GM10248 (cell line): ENCODE results near the gene HOXA6.

ENCODE experiments used
- CTCF ChIA-PET: fragments of 300-600 bp; sonication (Branson Sonifier 250); formaldehyde crosslinking; extraction: SDS; loops from one replicate; lab custom pipeline; 2021; ENCODE audit warnings: antibody characterized with exemption; lab: Yijun Ruan, JAX
- POLR2A ChIA-PET: fragments of 350-650 bp; sonication (Branson Sonifier 250); formaldehyde crosslinking; extraction: SDS; loops from one replicate; lab custom pipeline; 2020; ENCODE audit warnings: antibody characterized with exemption; lab: Yijun Ruan, JAX
- DNase-seq: peaks from one replicate; pipeline ENCODE4 v3.0.0; 2012; ENCODE audit errors: extremely low spot score
- CTCF ChIP-seq: IDR thresholded peaks from 2 replicates; pipeline ENCODE4 v1.5.1; 2012; ENCODE audit warnings: mild to moderate bottlenecking, low read depth; ENCODE audit errors: extremely low read depth, missing control alignments, control extremely low read depth

Gene HOXA6

GRCh38 chr7:27143023-27143949, 4.3 kb downstream of the HOXA6 start, which contains the start of gene HOXA5:
Gene HOXA5, minus strand, starts transcription at chr7:27143681. Its CDS starts 74 bp downstream, at chr7:27143607.
- ChIA-PET POLR2A (no interaction called here), CTCF (interaction anchor here (1.0 to 1.8 kb wide), 9 partner anchors 8 to 461 kb away, joined by 3 to 6 read pairs (median 4); no protein-coding TSS in a partner anchor)
- DNase-seq, result no peak
- TF ChIP-seq CTCF, result peak; percentile 2

- no peak for DNase-seq
- POLR2A ChIA-PET, result no interaction called here
These were observed 5.0 kb downstream of the HOXA6 start for GRCh38 chr7:27142580-27143022.

GRCh38 chr7:27141923-27142579, 5.5 kb downstream of the HOXA6 start:
- DNase-seq, result no peak
- ChIA-PET POLR2A (no interaction called here), CTCF (interaction anchor here (0.9 to 1.2 kb wide), 3 partner anchors 12 to 772 kb away, joined by 3 to 4 read pairs (median 4); no protein-coding TSS in a partner anchor)
- no peak for TF ChIP-seq CTCF

More at GRCh38 chr7:27142580-27143022, 5.0 kb downstream of the HOXA6 start:
- CTCF ChIA-PET, result interaction anchor here (1.2 kb wide), 1 partner anchor 11 kb away, joined by 4 read pairs; no protein-coding TSS in a partner anchor
- TF ChIP-seq CTCF, result no peak

GRCh38 chr7:27141137-27141922, 6.2 kb downstream of the HOXA6 start:
- TF ChIP-seq CTCF, result no peak
- ChIA-PET POLR2A (no interaction called here), CTCF (interaction anchor here (0.9 to 1.1 kb wide), 2 partner anchors 20 to 771 kb away, joined by 3 to 4 read pairs; no protein-coding TSS in a partner anchor)
- no peak for DNase-seq

- no peak for TF ChIP-seq CTCF
- ChIA-PET POLR2A (no interaction called here), CTCF (no interaction called here)
- DNase-seq, result no peak
These were observed 7.3 kb downstream of the HOXA6 start for GRCh38 chr7:27140126-27140857.
